ENCODE results near the gene UBXN4. TPM values are rescaled to one million over a fixed set of nuclear protein-coding genes. Genes with fewer than 3 reads are reported as not detected.
"Not testable (repeated sequence)": the region's sequence is repeated elsewhere in the genome, so short reads cannot be mapped to it uniquely, and the experiment has no call there.

The UBXN4 gene
- total RNA-seq, 4 donors from 2014 or later: 54.8 to 85.1 (median 77.0) TPM

DNA sequence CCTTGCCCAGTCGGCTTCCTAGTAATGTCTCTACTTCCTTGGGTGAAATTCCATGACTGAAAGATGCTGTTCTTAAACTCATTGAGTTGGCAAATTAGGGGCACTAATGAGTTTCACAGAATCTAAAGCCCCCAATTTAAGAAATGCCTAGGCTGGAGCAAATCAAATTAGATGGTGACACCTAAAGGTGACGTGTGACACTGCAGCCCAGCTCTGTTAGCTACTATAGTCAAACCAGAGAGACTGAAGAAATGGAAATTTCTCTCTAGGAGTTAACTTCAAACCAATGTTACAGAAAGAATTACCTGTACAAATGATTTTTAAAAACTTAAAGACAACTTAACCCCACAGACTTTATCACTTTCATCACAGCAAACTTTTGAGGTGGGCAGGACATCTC, 58.1 kb downstream of the UBXN4 start:
- no peak overlapping the region for H3K27ac ChIP-seq
- H3K27me3 ChIP-seq: no peaks in the 10 kb centered on the region
- no peak for TF ChIP-seq POLR2A (IDR thresholded peaks at IDR 0.05)
- TF ChIP-seq, protein P1, sequence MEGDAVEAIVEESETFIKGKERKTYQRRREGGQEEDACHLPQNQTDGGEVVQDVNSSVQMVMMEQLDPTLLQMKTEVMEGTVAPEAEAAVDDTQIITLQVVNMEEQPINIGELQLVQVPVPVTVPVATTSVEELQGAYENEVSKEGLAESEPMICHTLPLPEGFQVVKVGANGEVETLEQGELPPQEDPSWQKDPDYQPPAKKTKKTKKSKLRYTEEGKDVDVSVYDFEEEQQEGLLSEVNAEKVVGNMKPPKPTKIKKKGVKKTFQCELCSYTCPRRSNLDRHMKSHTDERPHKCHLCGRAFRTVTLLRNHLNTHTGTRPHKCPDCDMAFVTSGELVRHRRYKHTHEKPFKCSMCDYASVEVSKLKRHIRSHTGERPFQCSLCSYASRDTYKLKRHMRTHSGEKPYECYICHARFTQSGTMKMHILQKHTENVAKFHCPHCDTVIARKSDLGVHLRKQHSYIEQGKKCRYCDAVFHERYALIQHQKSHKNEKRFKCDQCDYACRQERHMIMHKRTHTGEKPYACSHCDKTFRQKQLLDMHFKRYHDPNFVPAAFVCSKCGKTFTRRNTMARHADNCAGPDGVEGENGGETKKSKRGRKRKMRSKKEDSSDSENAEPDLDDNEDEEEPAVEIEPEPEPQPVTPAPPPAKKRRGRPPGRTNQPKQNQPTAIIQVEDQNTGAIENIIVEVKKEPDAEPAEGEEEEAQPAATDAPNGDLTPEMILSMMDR (IDR thresholded peaks at IDR 0.05 in 4 of 5, conservative IDR thresholded peaks at IDR 0.05 in 1 of 5): no peak
- no peaks in the 10 kb centered on the region for H3K4me1 ChIP-seq
- in situ Hi-C loops (cut with MboI; ENCODE audit: low sequenced_read_pairs in 4 of 4): no loop called here
- no peak for DNase-seq
- H3K36me3 ChIP-seq: no peaks in the 10 kb centered on the region
- H3K9me3 ChIP-seq: no peaks in the 10 kb centered on the region
- intact Hi-C loops (cut with DNase I; ENCODE audit: low total_unique reads): loop anchor here (10.0 kb wide), 1 partner anchor 795 kb away; no protein-coding TSS in a partner anchor
- ATAC-seq: no peak
- no peak overlapping the region for H3K4me3 ChIP-seq

DNA sequence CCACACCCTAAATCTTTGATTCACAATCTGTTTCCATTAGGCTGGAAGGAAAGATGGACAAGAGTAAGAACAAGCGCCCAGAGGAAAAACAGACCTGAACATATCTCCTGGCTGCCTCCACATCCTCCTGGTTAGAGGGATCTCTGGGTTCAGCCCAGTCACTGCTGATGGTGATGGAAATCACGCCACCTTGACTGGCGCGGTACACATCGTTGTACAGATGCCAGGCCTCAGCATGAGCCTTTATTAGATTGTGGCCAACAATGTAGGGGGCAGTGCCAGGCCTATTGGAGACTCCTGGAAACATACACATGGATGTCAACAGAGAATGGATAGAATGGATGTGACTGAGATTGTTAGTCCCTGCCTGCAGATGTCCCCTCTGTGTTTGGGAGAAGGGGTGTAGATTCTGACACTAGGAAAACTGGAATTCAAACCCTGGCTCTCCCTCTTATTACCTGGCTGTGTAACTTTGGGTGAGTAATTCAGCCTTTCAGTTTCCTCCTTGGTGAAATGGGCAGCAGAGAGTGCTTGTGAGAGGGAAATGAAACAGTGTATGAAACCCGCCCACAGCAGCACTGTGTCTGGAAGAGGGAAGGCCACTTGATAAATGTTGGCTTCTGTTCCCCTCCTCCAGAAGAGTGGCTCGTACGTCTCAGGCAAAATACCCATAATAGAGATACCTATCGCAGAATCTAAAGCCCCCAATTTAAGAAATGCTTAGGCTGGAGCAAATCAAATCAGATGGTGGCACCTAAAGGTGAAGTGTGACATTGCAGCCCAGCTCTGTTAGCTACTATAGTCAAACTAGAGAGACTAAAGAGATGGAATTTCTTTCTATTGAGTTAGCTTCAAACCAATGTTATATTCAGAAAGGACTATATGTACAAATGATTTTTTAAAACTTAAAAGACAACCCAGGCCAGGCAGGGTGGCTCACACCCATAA, 59.1 kb downstream of the UBXN4 start:
- no peak for TF ChIP-seq POLR2A (IDR thresholded peaks at IDR 0.05)
- TF ChIP-seq, protein P1 (IDR thresholded peaks at IDR 0.05 in 4 of 5, conservative IDR thresholded peaks at IDR 0.05 in 1 of 5): no peak
- no peak for DNase-seq
- intact Hi-C loops (cut with DNase I; ENCODE audit: low total_unique reads) (no loop called here), in situ Hi-C loops (cut with MboI; ENCODE audit: low sequenced_read_pairs in 4 of 4) (no loop called here)
- Histone ChIP-seq H3K9me3 (no peaks in the 10 kb centered on the region), H3K27me3 (no peaks in the 10 kb centered on the region), H3K27ac (no peak overlapping the region), H3K4me3 (no peak overlapping the region), H3K36me3 (no peaks in the 10 kb centered on the region), H3K4me1 (no peaks in the 10 kb centered on the region)
- ATAC-seq: no peak

DNA sequence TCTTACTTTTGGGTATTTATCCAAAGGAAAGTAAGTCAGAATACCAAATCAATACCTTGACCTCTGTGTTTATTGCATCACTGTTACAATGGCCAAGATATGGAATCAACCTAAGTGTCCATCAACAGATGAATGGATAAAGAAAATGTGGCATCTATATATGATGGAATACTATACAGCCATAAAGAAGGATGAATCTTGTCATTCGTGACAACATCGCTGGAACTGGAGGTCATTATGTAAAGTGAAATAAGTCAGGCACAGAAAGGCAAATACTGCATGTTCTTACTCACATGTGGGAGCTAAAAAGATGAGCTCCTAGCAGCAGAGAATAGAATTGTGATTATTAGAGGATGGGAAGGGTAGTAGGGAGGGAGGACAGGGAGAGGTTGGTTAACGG, 60.7 kb downstream of the UBXN4 start:
- intact Hi-C loops (cut with DNase I; ENCODE audit: low total_unique reads) (no loop called here), in situ Hi-C loops (cut with MboI; ENCODE audit: low sequenced_read_pairs in 4 of 4) (no loop called here)
- ATAC-seq (no peak), DNase-seq (no peak)
- Histone ChIP-seq H3K27me3 (no peaks in the 10 kb centered on the region), H3K36me3 (no peaks in the 10 kb centered on the region), H3K4me3 (no peak overlapping the region), H3K4me1 (no peaks in the 10 kb centered on the region), H3K27ac (no peak overlapping the region), H3K9me3 (no peaks in the 10 kb centered on the region)
- TF ChIP-seq POLR2A (IDR thresholded peaks at IDR 0.05): no peak
- TF ChIP-seq, protein P1 (IDR thresholded peaks at IDR 0.05 in 4 of 5, conservative IDR thresholded peaks at IDR 0.05 in 1 of 5): no peak

DNA sequence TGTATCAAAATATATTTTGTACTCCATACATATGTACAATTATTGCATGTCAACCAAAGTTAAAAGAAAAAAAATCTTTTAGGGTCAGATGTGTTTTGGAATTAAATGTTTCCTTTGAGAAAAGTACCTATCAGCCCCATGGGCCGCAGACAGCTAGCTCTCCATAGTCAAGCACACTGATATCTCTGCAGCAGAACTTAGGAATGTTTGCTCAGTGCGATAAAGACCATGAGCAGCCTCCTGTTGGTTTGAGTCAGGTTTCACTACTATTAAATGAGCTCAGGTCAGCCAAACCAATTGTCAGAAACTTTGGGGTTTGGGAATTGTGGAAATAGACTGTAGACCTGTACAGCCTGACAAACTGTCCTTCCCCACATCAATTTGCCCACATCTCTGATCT, 61.6 kb downstream of the UBXN4 start:
- in situ Hi-C loops (cut with MboI; ENCODE audit: low sequenced_read_pairs in 4 of 4): no loop called here
- ATAC-seq: no peak

DNA sequence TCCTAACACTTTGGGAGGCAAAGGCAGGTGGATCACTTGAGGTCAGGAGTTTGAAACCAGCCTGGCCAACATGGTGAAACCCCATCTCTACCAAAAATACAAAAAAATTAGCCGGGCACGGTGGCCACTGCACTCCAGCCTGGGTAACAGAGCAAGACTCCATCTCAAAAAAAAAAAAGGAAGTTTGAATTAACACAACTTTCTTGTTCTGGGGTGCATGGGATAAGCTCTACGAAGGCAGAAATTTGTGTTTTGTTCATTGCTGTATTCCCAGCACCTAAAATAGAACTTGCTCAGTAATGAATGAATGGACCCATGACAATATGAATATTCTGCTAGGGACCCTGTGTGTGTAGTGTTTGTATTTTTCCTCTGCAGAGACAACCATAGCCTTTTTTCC, 66.2 kb downstream of the UBXN4 start:
- H3K4me1 ChIP-seq; H3K9me3 ChIP-seq; H3K27me3 ChIP-seq; in situ Hi-C loops (cut with MboI; ENCODE audit: low sequenced_read_pairs in 4 of 4); H3K36me3 ChIP-seq; ATAC-seq; H3K4me3 ChIP-seq; intact Hi-C loops (cut with DNase I; ENCODE audit: low total_unique reads); H3K27ac ChIP-seq; DNase-seq: not testable (repeated sequence)

More for the DNA sequence above, 61.6 kb downstream of the UBXN4 start:
- H3K36me3 ChIP-seq: no peaks in the 10 kb centered on the region
- intact Hi-C loops (cut with DNase I; ENCODE audit: low total_unique reads): no loop called here
- DNase-seq: no peak
- H3K4me1 ChIP-seq: no peaks in the 10 kb centered on the region
- H3K27ac ChIP-seq: no peak overlapping the region
- TF ChIP-seq POLR2A (IDR thresholded peaks at IDR 0.05): no peak
- TF ChIP-seq, protein P1 (IDR thresholded peaks at IDR 0.05 in 4 of 5, conservative IDR thresholded peaks at IDR 0.05 in 1 of 5): no peak
- no peak overlapping the region for H3K4me3 ChIP-seq
- H3K9me3 ChIP-seq: no peaks in the 10 kb centered on the region
- H3K27me3 ChIP-seq: no peaks in the 10 kb centered on the region

Data from gastrocnemius medialis (tissue), 4 donors.